IPS DF 6.9 (cell line): ENCODE data around the gene NT5C3A.
"Not testable (repeated sequence)": the region's sequence is repeated elsewhere in the genome, so short reads cannot be mapped to it uniquely, and the experiment has no call there.

Experiments
- DNase-seq: peaks from one replicate; pipeline ENCODE4 v3.0.0-alpha.2; 2013; ENCODE audit warnings: low read depth, low spot score
- H3K27ac ChIP-seq: one replicate; pipeline ENCODE4 v1.5.1; 2013; ENCODE audit warnings: low read length, control low read depth
- H3K27me3 ChIP-seq: 2 replicates; pipeline ENCODE4 v1.6.1; 2013; ENCODE audit warnings: mild to moderate bottlenecking, low read length; ENCODE audit not compliant: control insufficient read depth, insufficient read depth
- H3K36me3 ChIP-seq: 2 replicates; pipeline ENCODE4 v1.6.1; 2013; ENCODE audit warnings: low read length; ENCODE audit not compliant: control insufficient read depth, insufficient read depth
- H3K4me1 ChIP-seq: 2 replicates; pipeline ENCODE4 v1.6.1; 2013; ENCODE audit warnings: low read length; ENCODE audit not compliant: control insufficient read depth, insufficient read depth
- H3K4me3 ChIP-seq: 2 replicates; pipeline ENCODE4 v1.5.1; 2013; ENCODE audit warnings: mild to moderate bottlenecking, low read length
- H3K9me3 ChIP-seq: 2 replicates; pipeline ENCODE4 v1.6.1; 2013; ENCODE audit warnings: low read length, inconsistent platforms; ENCODE audit not compliant: control insufficient read depth, insufficient read depth
- WGBS: extraction: QIAGEN DNeasy Blood & Tissue Kit; methylation state at CpG from one replicate; pipeline ENCODE4 v1.1.7; 2013; ENCODE audit warnings: mixed read lengths, missing lambda C conversion rate; ENCODE audit not compliant: insufficient read length, insufficient coverage; 5-methylcytosine and 5-hydroxymethylcytosine counted together

The NT5C3A gene

GRCh38 chr7:32979902-32980301 lies 82.7 kb downstream of the NT5C3A start:
- no CpG with 5 or more reads among the region's 2 CpGs for WGBS
- H3K4me3 ChIP-seq, H3K36me3 ChIP-seq, H3K9me3 ChIP-seq, DNase-seq, H3K27me3 ChIP-seq, H3K27ac ChIP-seq, H3K4me1 ChIP-seq: not testable (repeated sequence)

GRCh38 chr7:32979246-32979645 lies 83.3 kb downstream of the NT5C3A start:
- H3K27ac ChIP-seq, DNase-seq, H3K36me3 ChIP-seq, H3K4me3 ChIP-seq, H3K9me3 ChIP-seq, H3K27me3 ChIP-seq, H3K4me1 ChIP-seq: not testable (repeated sequence)
- no CpG with 5 or more reads among the region's 6 CpGs for WGBS

DNA sequence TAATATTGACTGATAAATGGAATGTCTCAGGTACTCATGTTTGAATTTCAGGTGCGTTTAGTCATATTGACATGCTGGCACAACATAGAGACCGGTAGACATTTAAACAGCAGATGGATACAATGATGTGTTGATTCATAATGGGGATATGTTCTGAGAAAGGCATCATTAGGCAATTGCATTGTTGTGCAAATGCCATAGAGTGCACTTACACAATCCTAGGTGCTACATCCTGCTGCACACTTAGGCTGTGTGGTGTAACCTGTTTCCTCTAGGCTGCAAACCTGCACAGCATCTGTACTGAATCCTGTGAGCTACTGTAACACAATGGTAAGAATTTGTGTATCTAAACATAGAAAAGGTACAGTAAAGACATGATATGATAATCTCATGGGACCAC lies 85.4 kb downstream of the NT5C3A start:
- H3K4me3 ChIP-seq, H3K27me3 ChIP-seq, H3K4me1 ChIP-seq, DNase-seq, H3K9me3 ChIP-seq, H3K27ac ChIP-seq, H3K36me3 ChIP-seq: not testable (repeated sequence)
- WGBS = no CpG with 5 or more reads among the region's 2 CpGs

DNA sequence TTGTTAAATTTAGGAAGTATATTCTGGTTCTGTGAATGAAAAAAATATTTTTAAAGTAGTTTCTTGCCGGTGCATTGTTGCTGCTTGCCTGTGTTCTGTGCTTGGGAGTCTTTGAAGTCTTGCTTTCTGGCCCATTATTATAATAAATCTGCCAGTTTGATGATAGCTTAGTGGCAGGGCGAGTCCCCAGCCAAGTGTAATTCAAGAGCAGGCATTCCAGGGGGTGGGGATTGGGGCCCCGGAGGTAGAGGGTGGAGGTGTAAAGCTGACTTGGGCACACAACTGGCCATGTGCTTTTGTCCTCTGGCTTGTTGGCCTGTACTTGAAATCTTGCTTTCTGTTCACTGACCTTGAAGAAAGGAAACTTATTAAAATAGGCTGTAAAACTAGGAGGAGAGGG lies 90.6 kb downstream of the NT5C3A start:
- H3K4me1 ChIP-seq, DNase-seq, H3K27me3 ChIP-seq, H3K4me3 ChIP-seq, H3K27ac ChIP-seq, H3K36me3 ChIP-seq, H3K9me3 ChIP-seq: not testable (repeated sequence)
- no CpG with 5 or more reads among the region's 3 CpGs for WGBS

DNA sequence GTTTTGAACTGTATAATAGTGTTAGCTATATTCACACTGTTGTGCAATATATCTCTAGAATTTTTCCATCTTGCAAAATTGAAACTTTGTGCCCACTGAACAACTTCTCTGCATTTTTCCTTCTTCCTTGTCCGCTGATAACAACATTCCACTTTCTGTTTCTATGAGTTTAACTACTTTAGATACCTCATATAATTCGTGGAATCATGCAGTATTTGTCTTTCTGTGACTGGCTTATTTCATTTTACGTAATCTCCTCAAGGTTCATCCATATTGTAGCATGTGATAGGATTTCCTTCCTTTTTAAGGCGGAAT lies 95.4 kb downstream of the NT5C3A start:
- not testable (repeated sequence) for H3K4me1 ChIP-seq, H3K36me3 ChIP-seq, H3K27me3 ChIP-seq, H3K27ac ChIP-seq, H3K9me3 ChIP-seq, DNase-seq, H3K4me3 ChIP-seq
- WGBS = no CpG with 5 or more reads among the region's 4 CpGs

DNA sequence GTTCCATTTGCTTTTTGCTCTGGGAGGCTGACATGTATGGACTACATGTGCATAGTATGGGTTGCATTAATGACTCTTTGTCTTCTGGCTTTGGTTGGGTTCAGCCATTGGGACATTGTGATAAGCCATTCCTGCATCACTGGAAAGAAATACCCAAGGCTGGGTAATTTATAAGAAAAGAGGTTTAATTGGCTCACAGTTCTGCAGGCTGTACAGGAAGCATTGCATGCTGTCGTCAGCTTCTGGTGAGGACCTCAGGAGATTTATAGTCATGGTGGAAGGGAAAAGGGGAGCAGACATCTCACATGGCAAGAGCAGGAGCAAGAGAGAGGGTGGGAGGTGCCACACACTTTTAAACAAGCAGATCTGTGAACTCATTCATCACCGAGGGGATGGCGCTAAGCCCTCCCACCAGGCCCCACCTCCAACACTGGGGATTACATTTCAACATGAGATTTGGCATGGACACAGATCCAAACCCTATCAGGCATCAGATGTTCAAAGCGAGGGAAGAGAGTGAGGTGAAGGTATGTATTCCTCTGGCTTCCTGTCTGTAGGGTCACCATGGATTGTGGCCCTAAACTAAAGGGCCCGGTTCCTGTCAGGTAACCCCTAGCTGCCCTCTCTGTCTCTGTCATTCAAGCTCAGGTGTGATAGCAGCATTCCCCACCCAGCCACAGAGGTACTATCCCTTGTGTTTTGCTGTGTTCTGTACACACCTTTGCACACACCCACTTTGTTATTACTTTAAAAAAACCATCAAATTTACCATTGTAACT lies 95.9 kb downstream of the NT5C3A start:
- H3K4me3 ChIP-seq, DNase-seq, H3K9me3 ChIP-seq, H3K27ac ChIP-seq, H3K36me3 ChIP-seq, H3K27me3 ChIP-seq, H3K4me1 ChIP-seq: not testable (repeated sequence)
- no CpG with 5 or more reads among the region's 5 CpGs for whole genome bisulfite sequencing

DNA sequence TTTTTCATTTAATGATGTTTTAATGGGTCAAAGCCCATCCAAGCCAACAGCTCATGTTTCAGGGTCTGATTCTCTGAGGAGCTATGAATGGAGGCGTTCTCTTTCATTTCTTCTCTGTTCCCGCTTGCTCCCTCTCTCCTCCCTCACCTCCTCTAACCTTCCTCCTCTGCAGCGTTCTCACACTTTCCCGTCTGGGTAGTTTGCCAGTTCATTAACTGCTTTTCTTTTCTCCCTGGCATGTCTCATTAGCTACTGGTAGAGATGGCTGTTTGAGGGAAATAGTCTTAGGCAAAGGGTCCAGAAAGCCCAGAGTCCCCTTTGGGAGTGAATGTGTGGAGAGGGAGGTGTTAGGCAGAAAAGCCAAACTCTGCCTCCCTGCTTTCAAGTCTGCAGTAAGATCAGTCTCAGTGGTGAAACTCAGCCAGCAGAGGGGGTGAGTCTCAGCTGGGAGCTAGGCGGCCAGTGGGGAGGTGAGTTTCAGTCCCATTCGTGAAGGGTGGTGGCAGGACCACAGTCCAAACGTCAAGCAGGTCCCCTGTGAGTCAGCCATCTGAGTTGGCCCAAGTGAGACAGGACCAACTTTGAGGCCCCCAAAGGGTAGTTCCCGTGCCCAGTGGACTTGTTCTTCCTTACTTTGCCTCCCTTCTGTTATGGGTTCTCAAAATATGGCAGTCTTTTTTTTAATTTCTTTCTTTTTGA lies 98.0 kb downstream of the NT5C3A start:
- whole genome bisulfite sequencing = no CpG with 5 or more reads among the region's 8 CpGs
- not testable (repeated sequence) for H3K4me1 ChIP-seq, DNase-seq, H3K9me3 ChIP-seq, H3K27me3 ChIP-seq, H3K27ac ChIP-seq, H3K4me3 ChIP-seq, H3K36me3 ChIP-seq
